ENCODE results near the gene HLCS. TPM values are rescaled to one million over a fixed set of nuclear protein-coding genes. Genes with fewer than 3 reads are reported as not detected.

The HLCS gene
- polyA plus RNA-seq, 1 of the 3 experiments (the other 2 are of a cell fraction): 13.0 TPM

GRCh38 chr21:36841866-36842265 lies 124.6 kb downstream of the HLCS start:
- no peak overlapping the region for H2AFZ ChIP-seq (ENCODE audit: low read depth)
- TF ChIP-seq, protein P1, sequence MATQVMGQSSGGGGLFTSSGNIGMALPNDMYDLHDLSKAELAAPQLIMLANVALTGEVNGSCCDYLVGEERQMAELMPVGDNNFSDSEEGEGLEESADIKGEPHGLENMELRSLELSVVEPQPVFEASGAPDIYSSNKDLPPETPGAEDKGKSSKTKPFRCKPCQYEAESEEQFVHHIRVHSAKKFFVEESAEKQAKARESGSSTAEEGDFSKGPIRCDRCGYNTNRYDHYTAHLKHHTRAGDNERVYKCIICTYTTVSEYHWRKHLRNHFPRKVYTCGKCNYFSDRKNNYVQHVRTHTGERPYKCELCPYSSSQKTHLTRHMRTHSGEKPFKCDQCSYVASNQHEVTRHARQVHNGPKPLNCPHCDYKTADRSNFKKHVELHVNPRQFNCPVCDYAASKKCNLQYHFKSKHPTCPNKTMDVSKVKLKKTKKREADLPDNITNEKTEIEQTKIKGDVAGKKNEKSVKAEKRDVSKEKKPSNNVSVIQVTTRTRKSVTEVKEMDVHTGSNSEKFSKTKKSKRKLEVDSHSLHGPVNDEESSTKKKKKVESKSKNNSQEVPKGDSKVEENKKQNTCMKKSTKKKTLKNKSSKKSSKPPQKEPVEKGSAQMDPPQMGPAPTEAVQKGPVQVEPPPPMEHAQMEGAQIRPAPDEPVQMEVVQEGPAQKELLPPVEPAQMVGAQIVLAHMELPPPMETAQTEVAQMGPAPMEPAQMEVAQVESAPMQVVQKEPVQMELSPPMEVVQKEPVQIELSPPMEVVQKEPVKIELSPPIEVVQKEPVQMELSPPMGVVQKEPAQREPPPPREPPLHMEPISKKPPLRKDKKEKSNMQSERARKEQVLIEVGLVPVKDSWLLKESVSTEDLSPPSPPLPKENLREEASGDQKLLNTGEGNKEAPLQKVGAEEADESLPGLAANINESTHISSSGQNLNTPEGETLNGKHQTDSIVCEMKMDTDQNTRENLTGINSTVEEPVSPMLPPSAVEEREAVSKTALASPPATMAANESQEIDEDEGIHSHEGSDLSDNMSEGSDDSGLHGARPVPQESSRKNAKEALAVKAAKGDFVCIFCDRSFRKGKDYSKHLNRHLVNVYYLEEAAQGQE (IDR thresholded peaks at IDR 0.05; ENCODE audit: low read depth, low read length): no peak
- TF ChIP-seq, protein P2, sequence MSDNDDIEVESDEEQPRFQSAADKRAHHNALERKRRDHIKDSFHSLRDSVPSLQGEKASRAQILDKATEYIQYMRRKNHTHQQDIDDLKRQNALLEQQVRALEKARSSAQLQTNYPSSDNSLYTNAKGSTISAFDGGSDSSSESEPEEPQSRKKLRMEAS (IDR thresholded peaks at IDR 0.05; ENCODE audit: low read depth): no peak
- TF ChIP-seq JUND (IDR thresholded peaks at IDR 0.05): no peak
- TF ChIP-seq FOSL2 (IDR thresholded peaks at IDR 0.05; ENCODE audit: borderline replicate concordance, low read depth): no peak
- TF ChIP-seq USF2 (IDR thresholded peaks at IDR 0.05; ENCODE audit: borderline replicate concordance, low read depth, low read length): no peak
- no peak for TF ChIP-seq SMC3 (IDR thresholded peaks at IDR 0.05; ENCODE audit: low read depth, low read length)
- TF ChIP-seq IRF3 (IDR thresholded peaks at IDR 0.05; ENCODE audit: low read depth, low read length): no peak
- no peak for TF ChIP-seq ELF1 (IDR thresholded peaks at IDR 0.05)
- H3K27ac ChIP-seq (ENCODE audit: low read depth in 2 of 2, low read length in 1 of 2): no peak overlapping the region
- no peaks in the 10 kb centered on the region for H3K9me3 ChIP-seq
- peaks cover 3% of the 10 kb centered on the region for H3F3A ChIP-seq (replicated peaks; ENCODE audit: insufficient read depth)
- CTCF ChIA-PET: no interaction called here
- POLR2A ChIA-PET: no interaction called here
- peaks cover 3 to 5% of the 10 kb centered on the region in 2 experiments; a peak in 3 of 4 replicates for H3K4me1 ChIP-seq (ENCODE audit: control insufficient read depth in 1 of 2, insufficient read depth in 2 of 2, low read depth in 1 of 2, low read length in 1 of 2)
- 91% methylated on average over 3 of the region's 3 CpGs for WGBS (ENCODE audit: low lambda C conversion rate)
- H3K27me3 ChIP-seq (ENCODE audit: insufficient read depth): no peaks in the 10 kb centered on the region
- H3K79me2 ChIP-seq (ENCODE audit: insufficient read depth): 0 out of 2 replicates have a peak, but pooled peaks cover 4% of the 10 kb centered on the region
- H3K4me2 ChIP-seq: no peak overlapping the region
- no peaks in the 10 kb centered on the region for H3K36me3 ChIP-seq (replicated peaks in 1 of 2; ENCODE audit: control insufficient read depth in 1 of 2, insufficient read depth in 2 of 2, low read length in 1 of 2)
- DNase-seq: no peak
- no peak overlapping the region for H3K4me3 ChIP-seq (ENCODE audit: low read depth in 2 of 2, low read length in 1 of 2)
- H3K9me2 ChIP-seq: no peaks in the 10 kb centered on the region
- no peaks in the 10 kb centered on the region; the same call in 1 of the 2 replicates for H4K20me1 ChIP-seq (ENCODE audit: insufficient read depth)
- H3K9ac ChIP-seq: no peak overlapping the region

DNA sequence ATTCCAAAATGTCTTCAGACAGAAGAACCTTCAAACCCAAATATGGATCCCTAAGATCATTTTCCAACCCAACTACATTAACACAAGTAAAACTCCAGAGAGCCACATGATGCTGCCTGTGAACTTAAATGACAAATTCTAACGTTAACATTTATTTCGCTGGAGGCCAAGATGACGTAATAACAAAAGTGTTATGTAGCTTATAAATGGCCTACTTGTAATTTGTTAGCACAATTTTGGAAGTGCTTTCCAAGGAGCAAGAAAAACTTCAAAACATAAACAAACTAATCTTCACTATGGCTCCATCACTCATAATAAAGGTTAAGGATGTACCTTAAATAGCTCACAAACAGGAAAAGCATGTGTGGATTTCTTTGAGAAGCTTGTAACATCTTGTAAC lies 126.7 kb downstream of the HLCS start:
- CTCF ChIA-PET: interaction anchor here (1.2 kb wide), 1 partner anchor 14 kb away, joined by 3 read pairs; no protein-coding TSS in a partner anchor
- POLR2A ChIA-PET: no interaction called here
- no peak for TF ChIP-seq RCOR1 (IDR thresholded peaks at IDR 0.05; ENCODE audit: low read length)
- TF ChIP-seq TEAD4 (IDR thresholded peaks at IDR 0.05; ENCODE audit: borderline replicate concordance, insufficient read depth): no peak
- no peak for TF ChIP-seq EZH2phosphoT487 (IDR thresholded peaks at IDR 0.05; ENCODE audit: borderline replicate concordance, low read depth)
- no peak for TF ChIP-seq RXRA (IDR thresholded peaks at IDR 0.05; ENCODE audit: borderline replicate concordance, low read depth)
- no peak for TF ChIP-seq NRF1 (IDR thresholded peaks at IDR 0.05; ENCODE audit: low read depth, low read length)
- no peak for TF ChIP-seq FOXM1 (IDR thresholded peaks at IDR 0.05; ENCODE audit: low read depth)
- TF ChIP-seq YY1 (IDR thresholded peaks at IDR 0.05; ENCODE audit: low read depth): no peak
- TF ChIP-seq USF2 (IDR thresholded peaks at IDR 0.05; ENCODE audit: borderline replicate concordance, low read depth, low read length): no peak
- no peak for TF ChIP-seq CTCF (IDR thresholded peaks at IDR 0.05)

More for the DNA sequence above, 126.7 kb downstream of the HLCS start:
- H3K36me3 ChIP-seq (replicated peaks in 1 of 2; ENCODE audit: control insufficient read depth in 1 of 2, insufficient read depth in 2 of 2, low read length in 1 of 2): no peaks in the 10 kb centered on the region
- no peak for DNase-seq
- 96% methylated on average over 3 of the region's 3 CpGs for WGBS (ENCODE audit: low lambda C conversion rate)
- peaks cover 0 to 4% of the 10 kb centered on the region in 2 experiments; a peak in 1 of 4 replicates for H3K4me1 ChIP-seq (ENCODE audit: control insufficient read depth in 1 of 2, insufficient read depth in 2 of 2, low read depth in 1 of 2, low read length in 1 of 2)
- H3K27ac ChIP-seq (ENCODE audit: low read depth in 2 of 2, low read length in 1 of 2): no peak overlapping the region
- H3F3A ChIP-seq (replicated peaks; ENCODE audit: insufficient read depth): no peaks in the 10 kb centered on the region
- H3K27me3 ChIP-seq (ENCODE audit: insufficient read depth): no peaks in the 10 kb centered on the region
- H3K79me2 ChIP-seq (ENCODE audit: insufficient read depth): 0 out of 2 replicates have a peak, but pooled peaks cover 4% of the 10 kb centered on the region
- no peak overlapping the region for H3K4me3 ChIP-seq (ENCODE audit: low read depth in 2 of 2, low read length in 1 of 2)
- H3K9me3 ChIP-seq: no peaks in the 10 kb centered on the region
- no peaks in the 10 kb centered on the region; the same call in 1 of the 2 replicates for H4K20me1 ChIP-seq (ENCODE audit: insufficient read depth)
- H2AFZ ChIP-seq (ENCODE audit: low read depth): no peak overlapping the region
- no peak overlapping the region for H3K9ac ChIP-seq
- no peak overlapping the region for H3K4me2 ChIP-seq
- no peaks in the 10 kb centered on the region for H3K9me2 ChIP-seq
